Panc1 (cell line): ENCODE results near the gene PIK3CD. TPM values are rescaled to one million over a fixed set of nuclear protein-coding genes. Genes with fewer than 3 reads are reported as not detected.

Experiments
- ATAC-seq: fragments of 200-7000 bp; cut with Tn5 transposase; 2 replicates; pipeline ENCODE4 v1.9.1; 2020; ENCODE audit warnings: mild to moderate bottlenecking, moderate library complexity
- BruUV-seq: library from RNA; stranded (reverse); fragments of 400-500 nt; replicated peaks from 2 replicates; lab custom pipeline; 2021; lab: Mats Ljungman, UMichigan
- CTCF ChIA-PET: fragments of 300-600 bp; sonication (Branson Sonifier 250); formaldehyde crosslinking; loops from one replicate; lab custom pipeline; 2022; ENCODE audit warnings: antibody characterized with exemption; lab: Charles Lee
- POLR2A ChIA-PET: fragments of 300-600 bp; sonication (Branson Sonifier 250); formaldehyde crosslinking; loops from one replicate; lab custom pipeline; 2022; ENCODE audit warnings: antibody characterized with exemption; lab: Charles Lee
- DNase-seq: peaks from one replicate; pipeline ENCODE4 v3.0.0-alpha.2; 2010; ENCODE audit warnings: low read depth, low spot score
- H3K27ac ChIP-seq: 2 replicates; pipeline ENCODE4 v1.5.1; 2011; ENCODE audit warnings: mild to moderate bottlenecking, low read length, inconsistent platforms
- H3K27me3 ChIP-seq: fragments of 200-500 bp; sonication (Bioruptor generic); 2 replicates; pipeline ENCODE4 v1.6.0; 2014; ENCODE audit warnings: low read length, inconsistent platforms; ENCODE audit not compliant: control insufficient read depth, insufficient read depth
- H3K36me3 ChIP-seq: fragments of 200-500 bp; sonication (Bioruptor generic); 2 replicates; pipeline ENCODE4 v1.5.1; 2014; ENCODE audit warnings: inconsistent platforms, mild to moderate bottlenecking, low read length, moderate library complexity; ENCODE audit not compliant: control insufficient read depth, insufficient read depth
- H3K4me1 ChIP-seq: 2 replicates; pipeline ENCODE4 v1.5.1; 2011; ENCODE audit warnings: inconsistent platforms, mild to moderate bottlenecking, low read length, moderate library complexity; ENCODE audit not compliant: control insufficient read depth, insufficient read depth
- H3K4me3 ChIP-seq, 2 experiments: 2 replicates each; pipeline ENCODE4 v1.5.1; 2011 to 2012; ENCODE audit warnings: low read depth in 2 of 2, low read length in 2 of 2, mild to moderate bottlenecking in 2 of 2, inconsistent platforms in 1 of 2, moderate library complexity in 1 of 2
- H3K9me3 ChIP-seq: fragments of 200-500 bp; sonication (Bioruptor generic); 2 replicates; pipeline ENCODE4 v1.5.1; 2014; ENCODE audit warnings: low read depth, mild to moderate bottlenecking, inconsistent platforms, low read length, moderate library complexity; ENCODE audit not compliant: control insufficient read depth, insufficient read depth
- POLR2AphosphoS5 ChIP-seq: IDR thresholded peaks from 2 replicates; pipeline ENCODE4 v1.6.1; 2012; ENCODE audit warnings: mild to moderate bottlenecking, low read depth, low read length, moderate library complexity
- SIN3A ChIP-seq: IDR thresholded peaks from 2 replicates; pipeline ENCODE4 v1.6.1; 2012; ENCODE audit warnings: low read depth, mild to moderate bottlenecking, low read length, moderate library complexity, borderline replicate concordance; ENCODE audit not compliant: insufficient read depth
- TCF7L2 ChIP-seq: IDR thresholded peaks from 2 replicates; pipeline ENCODE4 v1.6.1; 2011; ENCODE audit warnings: mild to moderate bottlenecking, low read depth, low read length, inconsistent platforms
- in situ Hi-C: cut with HindIII; loops from 2 replicates; pipeline ENCODE4 v1.10.0; 2016; ENCODE audit warnings: low sequenced_read_pairs, low pct_unique_long_range_greater_than_20kb
- intact Hi-C: fragments of 100-400 bp; cut with micrococcal nuclease; formaldehyde crosslinking; loops from one replicate; pipeline ENCODE4 v1.10.0; 2022; ENCODE audit not compliant: unreplicated experiment
- total RNA-seq: library from RNA; stranded (reverse); gene quantifications from one replicate; pipeline ENCODE4 v1.2.1, GENCODE V29; 2021; ENCODE audit not compliant: unreplicated experiment
- TF ChIP-seq, protein P1 (sequence below): fragments of 450-650 bp; IDR thresholded peaks from 2 replicates; pipeline ENCODE4 v1.5.1; 2017; ENCODE audit warnings: mild to moderate bottlenecking
- TF ChIP-seq, protein P2 (sequence below), 2 experiments: IDR thresholded peaks; 2 replicates each; pipeline ENCODE4 v1.6.1; 2011 to 2012; ENCODE audit warnings: low read depth in 2 of 2, control low read depth in 1 of 2, low read length in 1 of 2, mild to moderate bottlenecking in 1 of 2, moderate library complexity in 1 of 2; ENCODE audit not compliant: insufficient read depth in 1 of 2

Gene PIK3CD
- total RNA-seq, 1 experiment from 2014 or later: 12.5 TPM

DNA sequence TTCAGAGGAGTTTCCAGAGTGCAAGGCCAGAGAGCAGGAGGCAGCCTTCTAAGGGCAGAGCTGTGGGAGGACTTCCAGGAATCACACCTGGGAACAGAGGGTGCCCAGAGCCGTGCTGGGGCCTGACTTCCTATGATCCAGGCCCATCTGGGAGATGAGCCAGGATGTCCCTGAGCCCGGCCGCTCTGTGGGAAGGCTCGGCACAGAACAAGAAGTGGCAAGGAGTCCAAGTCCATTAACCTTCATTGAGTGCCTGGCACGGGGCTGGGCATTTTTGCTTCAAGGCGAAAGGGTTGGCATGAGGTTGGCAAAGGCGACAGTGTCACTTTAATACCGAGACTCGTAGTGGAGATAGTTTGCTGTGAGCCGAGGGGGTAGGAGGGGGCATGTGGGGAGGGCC, 44.6 kb upstream of the PIK3CD start:
- ChIA-PET CTCF (no interaction called here), POLR2A (no interaction called here)
- H3K36me3 ChIP-seq: no peaks in the 10 kb centered on the region; the same call in 1 of the 2 replicates
- intact Hi-C loops: no loop called here
- ATAC-seq: no peak
- H3K4me1 ChIP-seq: no peaks in the 10 kb centered on the region
- BruUV-seq: no TSS peak
- in situ Hi-C loops: no loop called here
- H3K4me3 ChIP-seq: no peak overlapping the region
- TF ChIP-seq, protein P1, sequence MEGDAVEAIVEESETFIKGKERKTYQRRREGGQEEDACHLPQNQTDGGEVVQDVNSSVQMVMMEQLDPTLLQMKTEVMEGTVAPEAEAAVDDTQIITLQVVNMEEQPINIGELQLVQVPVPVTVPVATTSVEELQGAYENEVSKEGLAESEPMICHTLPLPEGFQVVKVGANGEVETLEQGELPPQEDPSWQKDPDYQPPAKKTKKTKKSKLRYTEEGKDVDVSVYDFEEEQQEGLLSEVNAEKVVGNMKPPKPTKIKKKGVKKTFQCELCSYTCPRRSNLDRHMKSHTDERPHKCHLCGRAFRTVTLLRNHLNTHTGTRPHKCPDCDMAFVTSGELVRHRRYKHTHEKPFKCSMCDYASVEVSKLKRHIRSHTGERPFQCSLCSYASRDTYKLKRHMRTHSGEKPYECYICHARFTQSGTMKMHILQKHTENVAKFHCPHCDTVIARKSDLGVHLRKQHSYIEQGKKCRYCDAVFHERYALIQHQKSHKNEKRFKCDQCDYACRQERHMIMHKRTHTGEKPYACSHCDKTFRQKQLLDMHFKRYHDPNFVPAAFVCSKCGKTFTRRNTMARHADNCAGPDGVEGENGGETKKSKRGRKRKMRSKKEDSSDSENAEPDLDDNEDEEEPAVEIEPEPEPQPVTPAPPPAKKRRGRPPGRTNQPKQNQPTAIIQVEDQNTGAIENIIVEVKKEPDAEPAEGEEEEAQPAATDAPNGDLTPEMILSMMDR: no peak
- TF ChIP-seq POLR2AphosphoS5 (no peak), SIN3A (no peak)
- TF ChIP-seq, protein P2, sequence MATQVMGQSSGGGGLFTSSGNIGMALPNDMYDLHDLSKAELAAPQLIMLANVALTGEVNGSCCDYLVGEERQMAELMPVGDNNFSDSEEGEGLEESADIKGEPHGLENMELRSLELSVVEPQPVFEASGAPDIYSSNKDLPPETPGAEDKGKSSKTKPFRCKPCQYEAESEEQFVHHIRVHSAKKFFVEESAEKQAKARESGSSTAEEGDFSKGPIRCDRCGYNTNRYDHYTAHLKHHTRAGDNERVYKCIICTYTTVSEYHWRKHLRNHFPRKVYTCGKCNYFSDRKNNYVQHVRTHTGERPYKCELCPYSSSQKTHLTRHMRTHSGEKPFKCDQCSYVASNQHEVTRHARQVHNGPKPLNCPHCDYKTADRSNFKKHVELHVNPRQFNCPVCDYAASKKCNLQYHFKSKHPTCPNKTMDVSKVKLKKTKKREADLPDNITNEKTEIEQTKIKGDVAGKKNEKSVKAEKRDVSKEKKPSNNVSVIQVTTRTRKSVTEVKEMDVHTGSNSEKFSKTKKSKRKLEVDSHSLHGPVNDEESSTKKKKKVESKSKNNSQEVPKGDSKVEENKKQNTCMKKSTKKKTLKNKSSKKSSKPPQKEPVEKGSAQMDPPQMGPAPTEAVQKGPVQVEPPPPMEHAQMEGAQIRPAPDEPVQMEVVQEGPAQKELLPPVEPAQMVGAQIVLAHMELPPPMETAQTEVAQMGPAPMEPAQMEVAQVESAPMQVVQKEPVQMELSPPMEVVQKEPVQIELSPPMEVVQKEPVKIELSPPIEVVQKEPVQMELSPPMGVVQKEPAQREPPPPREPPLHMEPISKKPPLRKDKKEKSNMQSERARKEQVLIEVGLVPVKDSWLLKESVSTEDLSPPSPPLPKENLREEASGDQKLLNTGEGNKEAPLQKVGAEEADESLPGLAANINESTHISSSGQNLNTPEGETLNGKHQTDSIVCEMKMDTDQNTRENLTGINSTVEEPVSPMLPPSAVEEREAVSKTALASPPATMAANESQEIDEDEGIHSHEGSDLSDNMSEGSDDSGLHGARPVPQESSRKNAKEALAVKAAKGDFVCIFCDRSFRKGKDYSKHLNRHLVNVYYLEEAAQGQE (IDR thresholded peaks at IDR 0.05; ENCODE audit: insufficient read depth in 1 of 2, low read depth in 2 of 2, low read length in 1 of 2): no peak
- no peak for DNase-seq
- H3K27ac ChIP-seq: no peak overlapping the region
- H3K9me3 ChIP-seq: no peaks in the 10 kb centered on the region
- no peaks in the 10 kb centered on the region for H3K27me3 ChIP-seq

DNA sequence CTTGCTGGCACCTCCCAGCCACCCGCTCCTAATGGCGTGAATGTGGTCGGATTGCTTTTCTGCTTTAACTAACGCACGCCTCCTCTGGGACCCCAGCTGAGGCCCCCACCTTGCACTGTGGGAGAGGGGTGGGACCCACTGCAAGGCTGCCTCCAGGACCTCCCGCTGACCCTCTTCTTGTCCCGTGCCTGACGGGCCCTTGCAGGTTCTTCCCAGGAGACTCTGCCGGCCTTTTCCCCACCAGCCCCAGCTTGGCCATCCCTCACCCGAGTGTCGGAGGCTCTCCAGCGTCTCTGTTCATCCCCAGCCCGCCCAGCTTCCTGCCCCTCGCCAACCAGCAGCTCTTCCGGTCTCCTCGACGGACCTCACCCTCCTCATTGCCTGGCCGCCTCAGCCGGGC, 44.2 kb upstream of the PIK3CD start:
- DNase-seq (no peak), ATAC-seq (no peak)
- H3K9me3 ChIP-seq: no peaks in the 10 kb centered on the region
- no peak overlapping the region for H3K4me3 ChIP-seq
- H3K36me3 ChIP-seq: no peaks in the 10 kb centered on the region; the same call in 1 of the 2 replicates
- H3K4me1 ChIP-seq: no peaks in the 10 kb centered on the region
- no peaks in the 10 kb centered on the region for H3K27me3 ChIP-seq
- H3K27ac ChIP-seq: no peak overlapping the region
- no peak for TF ChIP-seq SIN3A
- POLR2A ChIA-PET: no interaction called here
- CTCF ChIA-PET: no interaction called here
- intact Hi-C loops (no loop called here), in situ Hi-C loops (no loop called here)
- no TSS peak for BruUV-seq

DNA sequence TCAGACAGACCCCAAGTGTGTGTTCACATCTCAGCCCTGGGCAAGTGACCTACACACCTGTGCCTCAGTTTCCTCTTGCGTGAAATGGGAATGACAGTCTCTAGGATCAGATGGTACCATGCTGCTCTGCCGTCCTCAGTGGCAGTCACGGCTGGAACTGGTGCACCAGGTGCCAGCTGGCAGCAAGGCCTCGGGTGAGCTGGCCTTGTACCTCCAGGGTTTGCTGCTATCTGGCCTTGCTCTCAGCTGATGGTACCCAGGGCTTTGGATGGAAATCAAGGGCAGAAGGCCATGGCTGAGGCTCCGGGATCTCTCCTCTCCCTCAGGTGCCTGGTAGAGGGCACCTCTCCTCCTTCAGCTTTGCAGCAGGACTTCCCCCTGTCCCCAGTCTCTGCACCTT, 41.5 kb upstream of the PIK3CD start:
- TF ChIP-seq, protein P1: no peak
- no peak for TF ChIP-seq POLR2AphosphoS5
- TF ChIP-seq SIN3A: no peak
- TF ChIP-seq, protein P2 (IDR thresholded peaks at IDR 0.05; ENCODE audit: insufficient read depth in 1 of 2, low read depth in 2 of 2, low read length in 1 of 2): no peak
- TF ChIP-seq TCF7L2: no peak
- BruUV-seq: no TSS peak
- Histone ChIP-seq H3K9me3 (no peaks in the 10 kb centered on the region), H3K4me1 (no peaks in the 10 kb centered on the region), H3K27me3 (no peaks in the 10 kb centered on the region), H3K27ac (no peak overlapping the region), H3K36me3 (no peaks in the 10 kb centered on the region; the same call in 1 of the 2 replicates), H3K4me3 (no peak overlapping the region)
- DNase-seq (no peak), ATAC-seq (no peak)
- ChIA-PET POLR2A (interaction anchor here (0.6 kb wide), 1 partner anchor 15 kb away, joined by 3 read pairs; no protein-coding TSS in a partner anchor), CTCF (no interaction called here)
- intact Hi-C loops: no loop called here
- in situ Hi-C loops: no loop called here
